Measurements from ENCODE around the gene DMD.

DMD gene

GRCh38 chrX:32392655-32393054 lies 818.7 kb downstream of the DMD start:
- no peak for TF ChIP-seq CTCF (IDR thresholded peaks at IDR 0.05; ENCODE audit: low read depth, low read length)
- no peak overlapping the region for H3K4me3 ChIP-seq (ENCODE audit: low read depth, low read length)
- DNase-seq (ENCODE audit: low read depth, low spot score), result no peak
- in situ Hi-C loops (cut with HindIII; ENCODE audit: low sequenced_read_pairs), result no loop called here

- in situ Hi-C loops (cut with HindIII; ENCODE audit: low sequenced_read_pairs), result no loop called here
- no peak for TF ChIP-seq CTCF (IDR thresholded peaks at IDR 0.05; ENCODE audit: low read depth, low read length)
- DNase-seq (ENCODE audit: low read depth, low spot score), result no peak
- no peak overlapping the region for H3K4me3 ChIP-seq (ENCODE audit: low read depth, low read length)
Observed at GRCh38 chrX:32370456-32371205, 840.7 kb downstream of the DMD start.

GRCh38 chrX:32293962-32294700 lies 917.2 kb downstream of the DMD start:
- TF ChIP-seq CTCF (IDR thresholded peaks at IDR 0.05; ENCODE audit: low read depth, low read length), result no peak

GRCh38 chrX:32289356-32289755 lies 922.0 kb downstream of the DMD start:
- no peak for TF ChIP-seq CTCF (IDR thresholded peaks at IDR 0.05; ENCODE audit: low read depth, low read length)
- DNase-seq (ENCODE audit: low read depth, low spot score), result no peak
- in situ Hi-C loops (cut with HindIII; ENCODE audit: low sequenced_read_pairs), result no loop called here
- H3K4me3 ChIP-seq (ENCODE audit: low read depth, low read length), result no peak overlapping the region

More at GRCh38 chrX:32293962-32294700, 917.2 kb downstream of the DMD start:
- DNase-seq (ENCODE audit: low read depth, low spot score), result no peak
- in situ Hi-C loops (cut with HindIII; ENCODE audit: low sequenced_read_pairs), result no loop called here
- H3K4me3 ChIP-seq (ENCODE audit: low read depth, low read length), result no peak overlapping the region

- H3K4me3 ChIP-seq (ENCODE audit: low read depth, low read length), result no peak overlapping the region
- DNase-seq (ENCODE audit: low read depth, low spot score), result no peak
- TF ChIP-seq CTCF (IDR thresholded peaks at IDR 0.05; ENCODE audit: low read depth, low read length), result no peak
- in situ Hi-C loops (cut with HindIII; ENCODE audit: low sequenced_read_pairs), result no loop called here
Observed at GRCh38 chrX:32281853-32282252, 929.5 kb downstream of the DMD start.

- no peak overlapping the region for H3K4me3 ChIP-seq (ENCODE audit: low read depth, low read length)
- DNase-seq (ENCODE audit: low read depth, low spot score), result no peak
- no peak for TF ChIP-seq CTCF (IDR thresholded peaks at IDR 0.05; ENCODE audit: low read depth, low read length)
- in situ Hi-C loops (cut with HindIII; ENCODE audit: low sequenced_read_pairs), result no loop called here
Observed at GRCh38 chrX:32280921-32281320, 930.4 kb downstream of the DMD start.

Data from astrocyte of the spinal cord (primary cell).